B cell (primary cell): ENCODE data around the gene LHX4. TPM values are rescaled to one million over a fixed set of nuclear protein-coding genes. Genes with fewer than 3 reads are reported as not detected.

Source experiments
- ATAC-seq: fragments of 200-7000 bp; cut with Tn5 transposase; one replicate; pipeline ENCODE4 v1.10.0; 2021; ENCODE audit warnings: low read depth, mild to moderate bottlenecking, moderate number of reproducible peaks, moderate library complexity
- CTCF ChIA-PET: fragments of 350-600 bp; sonication (Branson Sonifier 250); formaldehyde crosslinking; loops from one replicate; lab custom pipeline; 2021; ENCODE audit warnings: antibody characterized with exemption, inconsistent platforms; lab: Charles Lee
- POLR2A ChIA-PET: fragments of 350-600 bp; sonication (Branson Sonifier 250); formaldehyde crosslinking; loops from one replicate; lab custom pipeline; 2021; ENCODE audit warnings: antibody characterized with exemption; lab: Charles Lee
- DNase-seq: peaks from one replicate; pipeline ENCODE4 v3.0.0; 2013
- H2AFZ ChIP-seq: 2 replicates; pipeline ENCODE4 v1.6.1; 2012; ENCODE audit warnings: mild to moderate bottlenecking, low read depth, low read length; ENCODE audit not compliant: insufficient read depth, poor library complexity, severe bottlenecking
- H3K27ac ChIP-seq, 2 donors: 1 replicate in 1 of 2; 2 replicates in 1 of 2; pipeline ENCODE4 v1.5.1; 2012 to 2013; ENCODE audit warnings: low read length in 2 of 2, mild to moderate bottlenecking in 2 of 2, moderate library complexity in 1 of 2
- H3K27me3 ChIP-seq, 4 experiments: fragments of 200-600 bp in 1 of 4; sonication (generic) in 1 of 4; replicated peaks in 1 of 4; 1 replicate in 2 of 4; 2 replicates in 2 of 4; pipeline versions ENCODE4 v1.6.1 to v1.7.0; 2013 to 2016; ENCODE audit warnings: low read length in 3 of 4, mild to moderate bottlenecking in 2 of 4, mixed read lengths in 1 of 4, moderate library complexity in 1 of 4; ENCODE audit not compliant: insufficient read depth in 4 of 4, control insufficient read depth in 3 of 4; ENCODE audit errors: control extremely low read depth in 1 of 4
- H3K36me3 ChIP-seq, 2 experiments: replicated peaks in 1 of 2; 1 replicate in 1 of 2; 2 replicates in 1 of 2; pipeline versions ENCODE4 v1.6.1 to v1.7.1; 2013; ENCODE audit warnings: low read length in 1 of 2; ENCODE audit not compliant: insufficient read depth in 2 of 2, control insufficient read depth in 1 of 2; ENCODE audit errors: control extremely low read depth in 1 of 2, extremely low read depth in 1 of 2
- H3K4me1 ChIP-seq, 2 donors: fragments of 200-600 bp in 1 of 2; sonication (generic) in 1 of 2; 1 replicate in 1 of 2; 2 replicates in 1 of 2; pipeline versions ENCODE4 v1.5.1 to v1.6.1; 2013 to 2017; ENCODE audit warnings: low read length in 2 of 2; ENCODE audit not compliant: control insufficient read depth in 2 of 2, insufficient read depth in 2 of 2
- H3K4me2 ChIP-seq: replicated peaks from 2 replicates; pipeline ENCODE3; 2012; ENCODE audit warnings: mild to moderate bottlenecking, low read depth, low read length; ENCODE audit not compliant: poor library complexity, severe bottlenecking
- H3K4me3 ChIP-seq, 5 experiments: fragments of 200-600 bp in 1 of 5; sonication (generic) in 1 of 5; 1 replicate in 3 of 5; 2 replicates in 2 of 5; pipeline versions ENCODE4 v1.5.1 to v1.7.0; 2011 to 2016; ENCODE audit warnings: low read length in 4 of 5, mild to moderate bottlenecking in 4 of 5, low read depth in 2 of 5, control low read depth in 1 of 5, moderate library complexity in 1 of 5; ENCODE audit not compliant: insufficient read depth in 1 of 5; ENCODE audit errors: control extremely low read depth in 1 of 5, extremely low read depth in 1 of 5
- H3K79me2 ChIP-seq: fragments of 200-600 bp; sonication (generic); one replicate; pipeline ENCODE4 v1.6.0; 2016; ENCODE audit warnings: low read length; ENCODE audit not compliant: control insufficient read depth, insufficient read depth
- H3K9ac ChIP-seq: fragments of 200-600 bp; sonication (generic); 2 replicates; pipeline ENCODE4 v1.6.1; 2017; ENCODE audit warnings: mild to moderate bottlenecking, low read length, moderate library complexity
- H3K9me3 ChIP-seq, 3 donors: one replicate each; pipeline versions ENCODE4 v1.6.1 to v1.7.1; 2013; ENCODE audit warnings: low read length in 2 of 3; ENCODE audit not compliant: control insufficient read depth in 2 of 3, insufficient read depth in 1 of 3; ENCODE audit errors: control extremely low read depth in 1 of 3
- H4K20me1 ChIP-seq: 2 replicates; pipeline ENCODE4 v1.6.0; 2012; ENCODE audit warnings: mild to moderate bottlenecking, low read length; ENCODE audit not compliant: insufficient read depth, control insufficient read depth, poor library complexity, severe bottlenecking
- H3K27ac Mint-ChIP-seq: one replicate; pipeline ENCODE4 v1.8.0; 2021; ENCODE audit warnings: mixed read lengths
- H3K27me3 Mint-ChIP-seq: one replicate; pipeline ENCODE4 v1.8.0; 2021; ENCODE audit warnings: mixed read lengths
- H3K4me1 Mint-ChIP-seq: one replicate; pipeline ENCODE4 v1.8.0; 2021; ENCODE audit warnings: mixed read lengths
- H3K4me3 Mint-ChIP-seq: one replicate; pipeline ENCODE4 v1.8.0; 2021; ENCODE audit warnings: mixed read lengths
- H3K9me3 Mint-ChIP-seq: one replicate; pipeline ENCODE4 v1.8.0; 2022; ENCODE audit warnings: mixed read lengths; ENCODE audit not compliant: insufficient read depth
- EZH2 ChIP-seq: IDR thresholded peaks from 2 replicates; pipeline ENCODE4 v1.6.1; 2012; ENCODE audit warnings: borderline replicate concordance, low read depth, mild to moderate bottlenecking, moderate library complexity, low read length; ENCODE audit not compliant: insufficient read depth, poor library complexity, severe bottlenecking
- WGBS: methylation state at CpG from one replicate; pipeline ENCODE4 v1.1.5; 2013; ENCODE audit warnings: missing lambda C conversion rate; ENCODE audit not compliant: insufficient coverage; 5-methylcytosine and 5-hydroxymethylcytosine counted together
- intact Hi-C: fragments of 100-400 bp; cut with micrococcal nuclease; formaldehyde crosslinking; loops from one replicate; pipeline ENCODE4 v1.10.0; 2022
- polyA plus RNA-seq: library from polyadenylated mRNA; depleted of rRNA; stranded (reverse); fragments of >200 nt; gene quantifications from 2 replicates; pipeline ENCODE4 v1.2.3, GENCODE V29; 2012
- total RNA-seq, 2 donors: library from RNA; stranded (reverse); fragments of 120-200 nt in 1 of 2; gene quantifications; 1 replicate in 1 of 2; 2 replicates in 1 of 2; pipeline versions ENCODE4 v1.2.3 to v1.2.4, GENCODE V29; 2013 to 2022
- TF ChIP-seq, protein P1 (sequence below): fragments of 200-600 bp; IDR thresholded peaks from one replicate; pipeline ENCODE4 v1.8.0; 2022; ENCODE audit warnings: antibody characterized with exemption, mild to moderate bottlenecking

LHX4 gene
- total and polyA plus RNA-seq, 2 donors (not counting 1 experiment from before 2014, with no cell fraction given), result not detected

DNA sequence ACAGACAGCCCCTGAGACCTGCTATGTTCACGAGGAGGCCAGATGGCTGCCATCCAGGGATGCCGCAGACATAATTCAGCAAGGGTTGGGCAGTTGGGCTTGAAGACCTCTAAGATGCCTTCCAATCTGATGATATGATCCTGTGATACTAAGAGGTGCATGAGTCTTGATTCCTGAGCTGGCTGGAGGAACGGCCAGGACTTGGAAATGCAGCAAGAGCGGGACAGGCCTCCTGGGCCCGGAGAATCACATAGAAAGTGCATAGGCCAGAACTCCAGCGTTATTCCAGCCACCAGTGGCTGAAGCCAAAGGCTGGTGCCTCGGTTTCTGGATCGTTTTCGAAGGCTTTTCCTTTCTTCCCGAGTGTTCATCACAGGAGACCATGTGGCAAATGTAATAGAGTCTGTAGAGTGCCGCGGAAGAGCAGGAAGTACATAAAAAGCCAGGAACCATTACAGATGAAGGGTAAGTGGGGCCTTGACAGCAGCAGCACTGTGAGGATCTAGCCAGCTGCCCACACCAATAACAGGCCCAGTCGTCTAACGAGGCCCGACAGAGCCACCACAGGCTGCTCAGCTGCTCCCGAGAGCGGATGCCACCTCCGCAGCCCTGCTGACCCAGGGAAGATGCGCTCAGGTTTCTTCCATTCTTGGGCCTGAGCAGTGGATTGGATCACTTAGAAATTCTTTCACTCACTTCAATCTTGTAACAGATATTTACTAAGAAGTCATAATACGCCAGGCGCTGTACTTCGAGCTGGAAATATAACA, 14.0 kb upstream of the LHX4 start:
- no peaks in the 10 kb centered on the region for H4K20me1 ChIP-seq
- peaks cover 4% of the 10 kb centered on the region for H3K27me3 Mint-ChIP-seq
- H3K36me3 ChIP-seq, result no peaks in the 10 kb centered on the region
- no peaks in the 10 kb centered on the region for H3K9me3 ChIP-seq
- TF ChIP-seq, protein P1, sequence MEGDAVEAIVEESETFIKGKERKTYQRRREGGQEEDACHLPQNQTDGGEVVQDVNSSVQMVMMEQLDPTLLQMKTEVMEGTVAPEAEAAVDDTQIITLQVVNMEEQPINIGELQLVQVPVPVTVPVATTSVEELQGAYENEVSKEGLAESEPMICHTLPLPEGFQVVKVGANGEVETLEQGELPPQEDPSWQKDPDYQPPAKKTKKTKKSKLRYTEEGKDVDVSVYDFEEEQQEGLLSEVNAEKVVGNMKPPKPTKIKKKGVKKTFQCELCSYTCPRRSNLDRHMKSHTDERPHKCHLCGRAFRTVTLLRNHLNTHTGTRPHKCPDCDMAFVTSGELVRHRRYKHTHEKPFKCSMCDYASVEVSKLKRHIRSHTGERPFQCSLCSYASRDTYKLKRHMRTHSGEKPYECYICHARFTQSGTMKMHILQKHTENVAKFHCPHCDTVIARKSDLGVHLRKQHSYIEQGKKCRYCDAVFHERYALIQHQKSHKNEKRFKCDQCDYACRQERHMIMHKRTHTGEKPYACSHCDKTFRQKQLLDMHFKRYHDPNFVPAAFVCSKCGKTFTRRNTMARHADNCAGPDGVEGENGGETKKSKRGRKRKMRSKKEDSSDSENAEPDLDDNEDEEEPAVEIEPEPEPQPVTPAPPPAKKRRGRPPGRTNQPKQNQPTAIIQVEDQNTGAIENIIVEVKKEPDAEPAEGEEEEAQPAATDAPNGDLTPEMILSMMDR, result no peak
- no peak for TF ChIP-seq EZH2
- no peak overlapping the region for H3K27ac ChIP-seq
- peaks cover 2% of the 10 kb centered on the region for H3K4me1 Mint-ChIP-seq
- H3K79me2 ChIP-seq, result no peaks in the 10 kb centered on the region
- no peak overlapping the region for H3K4me3 Mint-ChIP-seq
- H2AFZ ChIP-seq, result no peak overlapping the region
- H3K4me2 ChIP-seq, result no peak overlapping the region
- ATAC-seq (no peak), DNase-seq (no peak)
- H3K27me3 ChIP-seq, result peaks cover 0 to 4% (median 0%) of the 10 kb centered on the region in 4 experiments
- no peaks in the 10 kb centered on the region for H3K9me3 Mint-ChIP-seq
- 96% methylated on average over 20 of the region's 22 CpGs for WGBS
- intact Hi-C loops, result no loop called here
- ChIA-PET CTCF (interaction anchor here (2.3 kb wide), 1 partner anchor 37 kb away, joined by 8 read pairs; no protein-coding TSS in a partner anchor), POLR2A (no interaction called here)
- H3K4me3 ChIP-seq, result no peak overlapping the region
- no peaks in the 10 kb centered on the region for H3K4me1 ChIP-seq
- H3K27ac Mint-ChIP-seq, result no peak overlapping the region
- H3K9ac ChIP-seq, result no peak overlapping the region

DNA sequence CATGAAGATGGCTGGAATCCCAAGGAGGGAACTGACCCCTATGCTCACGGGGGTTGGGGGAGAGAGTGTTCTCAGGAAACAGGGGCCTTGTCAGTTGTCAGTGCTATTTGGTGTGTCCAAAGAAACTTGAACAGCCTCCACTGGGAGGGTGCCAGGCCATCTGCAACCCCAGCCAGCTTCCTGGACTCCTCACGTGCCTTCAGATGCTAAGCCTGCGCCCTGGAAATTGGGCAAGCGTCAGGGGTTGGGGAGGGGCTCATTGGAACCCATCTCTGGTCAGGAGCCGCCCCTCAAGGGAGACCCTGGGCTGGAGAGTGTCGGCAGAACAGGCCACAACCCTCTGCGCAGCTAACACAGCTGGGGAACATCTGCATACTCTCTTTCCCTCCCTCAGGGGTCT, 13.1 kb upstream of the LHX4 start:
- TF ChIP-seq, protein P1, result no peak
- no peak for TF ChIP-seq EZH2
- POLR2A ChIA-PET, result no interaction called here
- no peaks in the 10 kb centered on the region for H3K36me3 ChIP-seq
- intact Hi-C loops, result no loop called here
- H3K4me3 ChIP-seq, result no peak overlapping the region
- no peak overlapping the region for H3K4me2 ChIP-seq
- H3K9me3 Mint-ChIP-seq, result no peaks in the 10 kb centered on the region
- H3K79me2 ChIP-seq, result no peaks in the 10 kb centered on the region
- H3K4me1 Mint-ChIP-seq, result peaks cover 2% of the 10 kb centered on the region
- H3K4me3 Mint-ChIP-seq, result no peak overlapping the region
- CTCF ChIA-PET, result interaction anchor here (2.3 kb wide), 1 partner anchor 38 kb away, joined by 8 read pairs; no protein-coding TSS in a partner anchor
- H3K4me1 ChIP-seq, result no peaks in the 10 kb centered on the region
- ATAC-seq (no peak), DNase-seq (no peak)
- peaks cover 0 to 4% (median 0%) of the 10 kb centered on the region in 4 experiments for H3K27me3 ChIP-seq
- H2AFZ ChIP-seq, result no peak overlapping the region
- no peaks in the 10 kb centered on the region for H4K20me1 ChIP-seq
- no peak overlapping the region for H3K27ac ChIP-seq
- no peaks in the 10 kb centered on the region for H3K9me3 ChIP-seq
- H3K9ac ChIP-seq, result no peak overlapping the region
- H3K27ac Mint-ChIP-seq, result no peak overlapping the region
- peaks cover 2% of the 10 kb centered on the region for H3K27me3 Mint-ChIP-seq
- WGBS, result 88% methylated on average over 7 of the region's 7 CpGs
